OCI-LY1 (cell line): ENCODE results near the gene DNTT.

Source experiments
- EZH2 ChIP-seq: fragments of 200-600 bp; sonication (generic), shearing (Covaris generic); IDR thresholded peaks from 2 replicates; pipeline ENCODE4 v1.8.0; 2017; ENCODE audit warnings: borderline replicate concordance, mixed run types, mild to moderate bottlenecking, antibody characterized with exemption, low read length, moderate library complexity, mixed read lengths
- TF ChIP-seq, protein P1 (sequence below): fragments of 200-600 bp; sonication (generic), shearing (Covaris generic); IDR thresholded peaks from 2 replicates; pipeline ENCODE4 v1.5.1; 2017; ENCODE audit warnings: mild to moderate bottlenecking, antibody characterized with exemption, low read length, moderate library complexity, mixed read lengths

DNA sequence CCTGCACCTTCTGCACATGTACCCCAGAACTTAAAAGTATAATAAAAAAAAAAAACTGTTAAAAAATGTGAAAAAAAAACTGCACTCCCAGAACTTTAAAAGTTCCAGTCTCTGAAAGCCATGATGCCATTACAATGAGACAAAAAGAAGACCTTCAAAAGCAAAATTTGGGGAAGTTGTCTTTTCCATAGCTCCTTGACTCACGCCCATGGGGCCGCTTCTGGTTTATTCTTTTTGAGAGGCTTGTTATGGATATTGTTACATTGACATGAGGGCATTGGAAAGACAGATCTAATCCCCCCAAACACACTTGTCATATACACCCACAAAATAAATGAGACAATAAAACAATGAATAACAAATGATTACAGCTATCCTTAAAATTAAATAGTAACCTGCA is 33.7 kb upstream of the DNTT start:
- TF ChIP-seq, protein P1, sequence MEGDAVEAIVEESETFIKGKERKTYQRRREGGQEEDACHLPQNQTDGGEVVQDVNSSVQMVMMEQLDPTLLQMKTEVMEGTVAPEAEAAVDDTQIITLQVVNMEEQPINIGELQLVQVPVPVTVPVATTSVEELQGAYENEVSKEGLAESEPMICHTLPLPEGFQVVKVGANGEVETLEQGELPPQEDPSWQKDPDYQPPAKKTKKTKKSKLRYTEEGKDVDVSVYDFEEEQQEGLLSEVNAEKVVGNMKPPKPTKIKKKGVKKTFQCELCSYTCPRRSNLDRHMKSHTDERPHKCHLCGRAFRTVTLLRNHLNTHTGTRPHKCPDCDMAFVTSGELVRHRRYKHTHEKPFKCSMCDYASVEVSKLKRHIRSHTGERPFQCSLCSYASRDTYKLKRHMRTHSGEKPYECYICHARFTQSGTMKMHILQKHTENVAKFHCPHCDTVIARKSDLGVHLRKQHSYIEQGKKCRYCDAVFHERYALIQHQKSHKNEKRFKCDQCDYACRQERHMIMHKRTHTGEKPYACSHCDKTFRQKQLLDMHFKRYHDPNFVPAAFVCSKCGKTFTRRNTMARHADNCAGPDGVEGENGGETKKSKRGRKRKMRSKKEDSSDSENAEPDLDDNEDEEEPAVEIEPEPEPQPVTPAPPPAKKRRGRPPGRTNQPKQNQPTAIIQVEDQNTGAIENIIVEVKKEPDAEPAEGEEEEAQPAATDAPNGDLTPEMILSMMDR: no peak
- no peak for TF ChIP-seq EZH2
